Measurements from ENCODE around the gene CLEC1B.

DNA sequence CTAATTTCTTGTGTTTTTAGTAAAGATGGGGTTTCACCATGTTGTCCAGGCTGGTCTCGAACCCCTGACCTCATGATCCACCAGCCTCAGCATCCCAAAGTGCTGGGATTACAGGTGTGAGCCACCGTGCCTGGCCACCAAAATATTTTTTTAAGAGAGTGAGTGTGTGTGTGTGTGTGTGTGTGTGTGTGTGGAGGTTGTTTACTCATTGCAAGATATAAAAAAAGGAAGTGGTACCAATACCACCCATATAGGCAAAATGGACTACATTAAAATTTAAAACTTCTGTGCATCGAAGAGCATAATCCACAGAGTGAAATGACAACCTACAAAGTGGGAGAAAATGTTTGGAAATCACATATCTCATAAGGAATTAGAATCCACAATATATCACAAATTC, 51.2 kb downstream of the CLEC1B start:
- TF ChIP-seq CTCF (conservative IDR thresholded peaks at IDR 0.05; ENCODE audit: low read depth, low read length) (no peak), POLR2A (IDR thresholded peaks at IDR 0.05; ENCODE audit: low read depth, low read length) (no peak), RFX5 (IDR thresholded peaks at IDR 0.05; ENCODE audit: low read depth, low read length) (no peak)
